K562 (cell line): ENCODE data around the gene APIP. TPM values are rescaled to one million over a fixed set of nuclear protein-coding genes. Genes with fewer than 3 reads are reported as not detected.
"Not testable (repeated sequence)": the region's sequence is repeated elsewhere in the genome, so short reads cannot be mapped to it uniquely, and the experiment has no call there.

Experiments
- ATAC-seq: fragments of 200-7000 bp; cut with Tn5 transposase; 3 replicates; pipeline ENCODE4 v1.9.1; 2020; ENCODE audit warnings: moderate library complexity
- BruUV-seq: library from RNA; stranded (reverse); fragments of 400-500 nt; replicated peaks from 2 replicates; lab custom pipeline; 2021; lab: Mats Ljungman, UMichigan
- CTCF ChIA-PET: fragments of 300-600 bp; formaldehyde crosslinking; extraction: SDS; loops from one replicate; lab custom pipeline; 2021; ENCODE audit warnings: low intra/inter-chr PET ratio; lab: Yijun Ruan, JAX
- POLR2A ChIA-PET: fragments of 300-600, 350-650 bp; sonication (Branson Sonifier 250); formaldehyde crosslinking; extraction: SDS; loops from one replicate; lab custom pipeline; 2021; ENCODE audit warnings: antibody characterized with exemption, inconsistent platforms; lab: Yijun Ruan, JAX
- DNase-seq, 4 experiments: peaks; one replicate each; pipeline versions ENCODE4 v3.0.0 to v3.0.0-alpha.2; 2011 to 2018; ENCODE audit warnings: low spot score in 3 of 4, mixed read lengths in 3 of 4; ENCODE audit errors: extremely low read depth in 1 of 4
- FAIRE-seq: peaks from 2 replicates; lab custom pipeline; 2011; peaks lifted over from hg19 to GRCh38; lab: Jason Lieb, UNC
- H2AFZ ChIP-seq: 2 replicates; pipeline ENCODE4 v1.6.0; 2011; ENCODE audit warnings: low read depth, low read length, control low read depth, inconsistent platforms
- H3K27ac ChIP-seq: fragments of 200-600 bp; 3 replicates; pipeline ENCODE4 v1.8.0; 2011; ENCODE audit warnings: low read depth, mild to moderate bottlenecking, control low read depth, inconsistent platforms, low read length, moderate library complexity, mixed read lengths; ENCODE audit errors: extremely low read depth
- H3K27me3 ChIP-seq, 2 experiments: fragments of 300-600 bp in 1 of 2; 2 replicates in 1 of 2; 3 replicates in 1 of 2; pipeline versions ENCODE4 v1.6.0 to v1.8.0; 2011; ENCODE audit warnings: inconsistent platforms in 2 of 2, low read length in 2 of 2, mild to moderate bottlenecking in 1 of 2, mixed read lengths in 1 of 2, moderate library complexity in 1 of 2; ENCODE audit not compliant: control insufficient read depth in 2 of 2, insufficient read depth in 2 of 2
- H3K36me3 ChIP-seq: fragments of 300-600 bp; 3 replicates; pipeline ENCODE4 v1.8.0; 2011; ENCODE audit warnings: mild to moderate bottlenecking, low read length, inconsistent platforms; ENCODE audit not compliant: control insufficient read depth, insufficient read depth
- H3K4me1 ChIP-seq, 2 experiments: fragments of 200-600 bp in 1 of 2; replicated peaks in 1 of 2; 2 replicates in 1 of 2; 3 replicates in 1 of 2; pipeline versions ENCODE4 v1.5.1 to v1.8.0; 2011; ENCODE audit warnings: inconsistent platforms in 2 of 2, low read length in 2 of 2, mild to moderate bottlenecking in 1 of 2, mixed read lengths in 1 of 2, moderate library complexity in 1 of 2; ENCODE audit not compliant: control insufficient read depth in 2 of 2, insufficient read depth in 2 of 2
- H3K4me2 ChIP-seq: 2 replicates; pipeline ENCODE4 v1.6.1; 2011; ENCODE audit warnings: low read length, control low read depth, inconsistent platforms, mixed read lengths; ENCODE audit not compliant: insufficient read depth
- H3K4me3 ChIP-seq: fragments of 200-600 bp; sonication (generic), shearing (Covaris generic); 2 replicates; pipeline ENCODE4 v1.5.1; 2016; ENCODE audit warnings: control low read depth, inconsistent platforms
- H3K79me2 ChIP-seq: fragments of 200-600 bp; 3 replicates; pipeline ENCODE4 v1.8.0; 2011; ENCODE audit warnings: low read length, inconsistent platforms; ENCODE audit not compliant: control insufficient read depth, insufficient read depth
- H3K9ac ChIP-seq, 2 experiments: 2 replicates each; pipeline versions ENCODE4 v1.6.0 to v1.6.1; 2011; ENCODE audit warnings: low read depth in 2 of 2, low read length in 2 of 2, control low read depth in 1 of 2, inconsistent platforms in 1 of 2, mild to moderate bottlenecking in 1 of 2, mixed read lengths in 1 of 2; ENCODE audit not compliant: insufficient read depth in 1 of 2
- H3K9me1 ChIP-seq: one replicate; pipeline ENCODE4 v1.6.0; 2011; ENCODE audit warnings: inconsistent platforms, mild to moderate bottlenecking, low read length, moderate library complexity; ENCODE audit not compliant: control insufficient read depth, insufficient read depth
- H3K9me3 ChIP-seq: replicated peaks from 2 replicates; pipeline ENCODE4 v1.5.1; 2011; ENCODE audit warnings: low read depth, low read length, inconsistent platforms; ENCODE audit not compliant: control insufficient read depth, insufficient read depth
- H4K20me1 ChIP-seq: replicated peaks from 2 replicates; pipeline ENCODE4 v1.6.1; 2011; ENCODE audit warnings: low read length, inconsistent platforms, mixed read lengths; ENCODE audit not compliant: control insufficient read depth, insufficient read depth
- ESRRB ChIP-seq: fragments of 250-450 bp; sonication (Bioruptor Pico); IDR thresholded peaks from 2 replicates; pipeline ENCODE4 v1.5.0; 2020; ENCODE audit warnings: mild to moderate bottlenecking, moderate library complexity, borderline replicate concordance
- NFYB ChIP-seq: IDR thresholded peaks from 2 replicates; pipeline ENCODE4 v1.6.1; 2011; ENCODE audit warnings: mild to moderate bottlenecking, moderate library complexity; ENCODE audit not compliant: insufficient read length; ENCODE audit errors: extremely low read depth
- RBM25 ChIP-seq: fragments of 200-400 bp; formaldehyde crosslinking; IDR thresholded peaks from 2 replicates; pipeline ENCODE4 v1.6.1; 2018; ENCODE audit warnings: low read length, low read depth, moderate library complexity; ENCODE audit not compliant: severe bottlenecking
- ZNF133 ChIP-seq: fragments of 250-450 bp; sonication (Bioruptor Pico); IDR thresholded peaks from 2 replicates; pipeline ENCODE4 v1.4.0; 2020; ENCODE audit warnings: mild to moderate bottlenecking
- ZNF445 ChIP-seq: fragments of 250-450 bp; sonication (Bioruptor Pico); IDR thresholded peaks from 2 replicates; pipeline ENCODE4 v1.4.0; 2020; ENCODE audit warnings: low read depth, mild to moderate bottlenecking, moderate library complexity
- WGBS: fragments of 100-300 bp; shearing (Covaris generic); methylation state at CpG from one replicate; pipeline ENCODE4 v1.1.6; 2016; ENCODE audit warnings: low coverage, mixed read lengths; ENCODE audit not compliant: insufficient coverage; ENCODE audit errors: missing lambda C conversion rate; 5-methylcytosine and 5-hydroxymethylcytosine counted together
- in situ Hi-C: fragments of 300-500 bp; cut with MboI; formaldehyde crosslinking; loops from 4 replicates; pipeline ENCODE4 v1.15.0; 2018; ENCODE audit warnings: inconsistent platforms, mixed read lengths
- intact Hi-C: fragments of 100-400 bp; cut with micrococcal nuclease; formaldehyde crosslinking; loops from 2 replicates; pipeline ENCODE4 v1.14.2; 2022
- polyA plus RNA-seq, 8 experiments: library from polyadenylated mRNA; depleted of rRNA in 4 of 8; stranded (reverse) in 5 of 8; unstranded in 3 of 8; fragments of >200 nt; fragmentation: Nextera tagmentation in 2 of 8; fragmentation: Illumina TruSeq in 1 of 8; extraction: Ambion mirVana in 2 of 8; extraction: Trizol in 1 of 8; gene quantifications; 2 replicates each; pipeline versions ENCODE4 v1.2.1 to v1.2.3, GENCODE V29; 2011 to 2014; ENCODE audit warnings: inconsistent platforms in 1 of 8, missing spikeins in 1 of 8
- total RNA-seq, 7 experiments: library from RNA; depleted of rRNA in 6 of 7; stranded (reverse); fragments of >200 nt in 6 of 7; fragmentation: Illumina TruSeq in 2 of 7; extraction: Trizol in 2 of 7; gene quantifications; 2 replicates each; pipeline versions ENCODE4 v1.2.1 to v1.2.3, GENCODE V29; 2011 to 2021; ENCODE audit warnings: low replicate concordance in 1 of 7
- TF ChIP-seq, protein P1 (sequence below): fragments of 250-450 bp; sonication (Bioruptor Pico); IDR thresholded peaks from 2 replicates; pipeline ENCODE4 v1.4.0; 2020; ENCODE audit warnings: mild to moderate bottlenecking

Gene APIP
- total and polyA plus RNA-seq, 9 of the 15 experiments (the other 6 are each of a cell fraction or from before 2014, with no cell fraction given): 63.7 to 110 (median 82.8) TPM

DNA sequence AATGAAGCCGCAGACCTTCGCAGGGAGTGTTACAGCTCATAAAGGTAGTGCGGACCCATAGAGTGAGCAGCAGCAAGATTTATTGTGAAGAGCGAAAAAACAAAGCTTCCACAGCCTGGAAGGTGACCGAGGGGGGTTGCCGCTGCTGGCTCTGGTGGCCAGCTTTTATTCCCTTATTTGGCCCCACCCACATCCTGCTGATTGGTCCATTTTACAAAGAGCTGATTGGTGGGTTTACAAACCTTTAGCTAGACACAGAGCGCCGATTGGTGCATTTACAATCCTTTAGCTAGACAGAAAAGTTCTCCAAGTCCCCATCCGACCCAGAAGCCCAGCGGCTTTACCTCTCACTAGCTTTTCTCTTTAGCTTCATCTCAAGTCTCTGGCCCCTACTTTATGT lies 2.6 kb downstream of the APIP start:
- FAIRE-seq, H3K27ac ChIP-seq, intact Hi-C loops, H4K20me1 ChIP-seq, ATAC-seq, DNase-seq, H3K4me2 ChIP-seq, H2AFZ ChIP-seq, H3K9ac ChIP-seq, CTCF ChIA-PET, H3K27me3 ChIP-seq, BruUV-seq, H3K4me3 ChIP-seq, H3K9me1 ChIP-seq, H3K9me3 ChIP-seq, in situ Hi-C loops: not testable (repeated sequence)
- Histone ChIP-seq H3K4me1 (peaks cover 10 to 14% of the 10 kb centered on the region in 2 experiments; a peak in 4 of 5 replicates), H3K79me2 (peaks cover 82% of the 10 kb centered on the region), H3K36me3 (peaks cover 33% of the 10 kb centered on the region)
- TF ChIP-seq NFYB: peak; percentile 81
- peak; percentile 28 for TF ChIP-seq RBM25
- POLR2A ChIA-PET: interaction anchor here (0.7 to 1.4 kb wide), 2 partner anchors 15 to 381 kb away, joined by 3 read pairs; no protein-coding TSS in a partner anchor
- 94% methylated on average over 10 of the region's 10 CpGs for WGBS

DNA sequence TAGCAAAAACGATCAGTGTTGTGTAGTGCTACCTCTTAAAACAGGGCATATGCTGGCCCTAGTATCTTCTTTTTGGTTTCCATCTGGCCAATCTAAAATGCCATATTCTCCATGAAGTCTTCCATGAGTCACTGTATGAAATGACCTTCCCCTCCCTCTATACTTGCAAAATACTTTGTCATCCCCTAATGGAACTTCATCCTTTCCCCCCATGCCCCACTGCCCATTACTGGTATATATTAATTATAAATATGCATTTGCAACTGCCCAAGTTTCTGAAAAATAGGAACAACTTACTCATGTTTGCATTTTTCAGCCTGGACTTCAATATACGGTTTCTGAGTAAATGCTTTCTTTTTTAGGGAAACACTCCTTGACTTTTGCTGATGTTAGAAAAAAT lies 4.5 kb downstream of the APIP start:
- H3K4me3 ChIP-seq: no peak overlapping the region
- peaks cover 6% of the 10 kb centered on the region for H4K20me1 ChIP-seq
- BruUV-seq: no TSS peak
- no peak overlapping the region for H2AFZ ChIP-seq
- no peak overlapping the region for H3K9ac ChIP-seq
- H3K36me3 ChIP-seq: peaks cover 33% of the 10 kb centered on the region
- POLR2A ChIA-PET: no interaction called here
- CTCF ChIA-PET: no interaction called here
- H3K9me3 ChIP-seq: peaks cover 3% of the 10 kb centered on the region; the same call in 1 of the 2 replicates
- H3K27ac ChIP-seq: no peak overlapping the region
- ATAC-seq: no peak
- no peaks in the 10 kb centered on the region for H3K27me3 ChIP-seq
- no peak overlapping the region for H3K4me2 ChIP-seq
- intact Hi-C loops: no loop called here
- no peaks in the 10 kb centered on the region for H3K9me1 ChIP-seq
- DNase-seq: no peak
- in situ Hi-C loops: no loop called here
- peaks cover 9 to 15% of the 10 kb centered on the region in 2 experiments; a peak in 4 of 5 replicates for H3K4me1 ChIP-seq
- FAIRE-seq: no peak
- 41% methylated on average over 2 of the region's 2 CpGs for WGBS
- peaks cover 80% of the 10 kb centered on the region for H3K79me2 ChIP-seq
- no peak for TF ChIP-seq ZNF133 (CRISPR knock-in tag)
- TF ChIP-seq, protein P1, sequence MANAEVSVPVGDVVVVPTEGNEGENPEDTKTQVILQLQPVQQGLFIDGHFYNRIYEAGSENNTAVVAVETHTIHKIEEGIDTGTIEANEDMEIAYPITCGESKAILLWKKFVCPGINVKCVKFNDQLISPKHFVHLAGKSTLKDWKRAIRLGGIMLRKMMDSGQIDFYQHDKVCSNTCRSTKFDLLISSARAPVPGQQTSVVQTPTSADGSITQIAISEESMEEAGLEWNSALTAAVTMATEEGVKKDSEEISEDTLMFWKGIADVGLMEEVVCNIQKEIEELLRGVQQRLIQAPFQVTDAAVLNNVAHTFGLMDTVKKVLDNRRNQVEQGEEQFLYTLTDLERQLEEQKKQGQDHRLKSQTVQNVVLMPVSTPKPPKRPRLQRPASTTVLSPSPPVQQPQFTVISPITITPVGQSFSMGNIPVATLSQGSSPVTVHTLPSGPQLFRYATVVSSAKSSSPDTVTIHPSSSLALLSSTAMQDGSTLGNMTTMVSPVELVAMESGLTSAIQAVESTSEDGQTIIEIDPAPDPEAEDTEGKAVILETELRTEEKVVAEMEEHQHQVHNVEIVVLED (CRISPR knock-in tag): no peak
- no peak for TF ChIP-seq ESRRB (CRISPR knock-in tag)
- no peak for TF ChIP-seq ZNF445 (CRISPR knock-in tag)
